ENCODE measurements around the gene OPA3. TPM values are rescaled to one million over a fixed set of nuclear protein-coding genes. Genes with fewer than 3 reads are reported as not detected.

The OPA3 gene
- total RNA-seq, 1 donor from 2014 or later = 14.8 TPM

- Mint-ChIP-seq H3K4me3 (no peak overlapping the region), H3K27ac (ENCODE audit: unreplicated experiment) (no peak overlapping the region), H3K4me1 (peaks cover 7% of the 10 kb centered on the region), H3K9me3 (no peaks in the 10 kb centered on the region), H3K36me3 (ENCODE audit: low read depth) (no peaks in the 10 kb centered on the region), H3K27me3 (ENCODE audit: low read depth) (no peaks in the 10 kb centered on the region)
- peak; percentile 72 for DNase-seq (ENCODE audit: low read depth, low spot score)
- peak; percentile 74 for TF ChIP-seq CTCF (conservative IDR thresholded peaks at IDR 0.05)
These were observed 14.8 kb downstream of the OPA3 start for GRCh38 chr19:45569619-45570421.

DNA sequence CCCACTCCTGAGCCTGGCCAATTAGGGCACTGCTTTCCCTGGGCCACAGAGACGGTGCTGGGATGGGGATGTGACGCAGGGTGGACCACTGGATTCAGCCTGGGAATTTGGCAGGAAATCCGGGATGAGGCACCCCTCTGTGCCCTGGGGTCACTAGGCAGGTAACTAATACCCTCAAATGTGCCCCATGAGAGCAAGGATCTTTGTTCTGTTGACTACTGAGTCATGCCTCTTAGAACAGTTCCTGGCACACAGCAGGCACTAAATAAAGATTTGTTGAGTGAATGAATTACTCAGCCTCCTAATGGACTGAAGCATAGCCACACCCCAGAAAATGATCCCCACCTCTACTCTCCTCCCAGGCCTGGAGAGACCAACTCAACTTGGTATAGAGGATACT is 15.9 kb downstream of the OPA3 start:
- H3K9me3 Mint-ChIP-seq = no peaks in the 10 kb centered on the region
- no peak for TF ChIP-seq CTCF (conservative IDR thresholded peaks at IDR 0.05)
- no peak for DNase-seq (ENCODE audit: low read depth, low spot score)
- H3K4me1 Mint-ChIP-seq = peaks cover 7% of the 10 kb centered on the region
- H3K4me3 Mint-ChIP-seq = no peak overlapping the region
- H3K27ac Mint-ChIP-seq (ENCODE audit: unreplicated experiment) = no peak overlapping the region
- H3K36me3 Mint-ChIP-seq (ENCODE audit: low read depth) = no peaks in the 10 kb centered on the region
- H3K27me3 Mint-ChIP-seq (ENCODE audit: low read depth) = no peaks in the 10 kb centered on the region

GRCh38 chr19:45567609-45568008 is 17.0 kb downstream of the OPA3 start:
- no peak overlapping the region for H3K27ac Mint-ChIP-seq (ENCODE audit: unreplicated experiment)
- no peaks in the 10 kb centered on the region for H3K36me3 Mint-ChIP-seq (ENCODE audit: low read depth)
- no peaks in the 10 kb centered on the region for H3K9me3 Mint-ChIP-seq
- TF ChIP-seq CTCF (conservative IDR thresholded peaks at IDR 0.05) = no peak
- H3K4me3 Mint-ChIP-seq = no peak overlapping the region
- H3K4me1 Mint-ChIP-seq = peaks cover 7% of the 10 kb centered on the region
- H3K27me3 Mint-ChIP-seq (ENCODE audit: low read depth) = no peaks in the 10 kb centered on the region
- no peak for DNase-seq (ENCODE audit: low read depth, low spot score)

GRCh38 chr19:45564131-45564780 is 20.3 kb downstream of the OPA3 start:
- Mint-ChIP-seq H3K9me3 (no peaks in the 10 kb centered on the region), H3K27ac (ENCODE audit: unreplicated experiment) (no peak overlapping the region), H3K36me3 (ENCODE audit: low read depth) (no peaks in the 10 kb centered on the region), H3K4me1 (no peaks in the 10 kb centered on the region), H3K4me3 (no peak overlapping the region), H3K27me3 (ENCODE audit: low read depth) (no peaks in the 10 kb centered on the region)
- DNase-seq (ENCODE audit: low read depth, low spot score) = no peak
- no peak for TF ChIP-seq CTCF (conservative IDR thresholded peaks at IDR 0.05)

GRCh38 chr19:45560686-45561085 is 23.9 kb downstream of the OPA3 start:
- H3K36me3 Mint-ChIP-seq (ENCODE audit: low read depth) = no peaks in the 10 kb centered on the region
- no peaks in the 10 kb centered on the region for H3K9me3 Mint-ChIP-seq
- no peak overlapping the region for H3K4me3 Mint-ChIP-seq
- no peak for TF ChIP-seq CTCF (conservative IDR thresholded peaks at IDR 0.05)
- peaks cover 5% of the 10 kb centered on the region for H3K4me1 Mint-ChIP-seq
- H3K27me3 Mint-ChIP-seq (ENCODE audit: low read depth) = no peaks in the 10 kb centered on the region
- H3K27ac Mint-ChIP-seq (ENCODE audit: unreplicated experiment) = no peak overlapping the region
- no peak for DNase-seq (ENCODE audit: low read depth, low spot score)

Measured in neural crest cell (in vitro differentiated cells).